ENCODE results near the gene TRAF3. TPM values are rescaled to one million over a fixed set of nuclear protein-coding genes. Genes with fewer than 3 reads are reported as not detected.

Gene TRAF3
- total RNA-seq, 4 donors from 2014 or later, result 15.9 to 24.9 (median 18.6) TPM

- peak overlapping the region; percentile 66 to 88 (median 79) for H3K27ac ChIP-seq
Observed at GRCh38 chr14:102778338-102779083, 1.3 kb downstream of the TRAF3 start.

GRCh38 chr14:102779084-102779462, 1.8 kb downstream of the TRAF3 start:
- TF ChIP-seq CTCF (IDR thresholded peaks at IDR 0.05) (no peak), POLR2A (IDR thresholded peaks at IDR 0.05) (no peak)
- DNase-seq, result no peak
- 59 to 78% methylated on average over 4 of the region's 4 CpGs for WGBS, 2 donors
- intact Hi-C loops (cut with DNase I), result loop anchor here (5.0 kb wide), 1 partner anchor 143 kb away; the partner anchor contains the start of gene AMN
- Histone ChIP-seq H3K4me3 (replicated peaks in 1 of 3) (no peak overlapping the region), H3K4me1 (peaks cover 9 to 23% of the 10 kb centered on the region in 2 donors), H3K9me3 (no peaks in the 10 kb centered on the region), H3K27me3 (no peaks in the 10 kb centered on the region), H3K36me3 (no peaks in the 10 kb centered on the region), H3K27ac (no peak overlapping the region)

More at GRCh38 chr14:102778338-102779083, 1.3 kb downstream of the TRAF3 start:
- Histone ChIP-seq H3K9me3 (no peaks in the 10 kb centered on the region), H3K36me3 (no peaks in the 10 kb centered on the region), H3K27me3 (no peaks in the 10 kb centered on the region), H3K4me3 (replicated peaks in 1 of 3) (peak overlapping the region; percentile 63 to 96 (median 70)), H3K4me1 (peaks cover 9 to 23% of the 10 kb centered on the region in 2 donors)
- 16 to 17% methylated on average over 26 to 29 of the region's 29 CpGs for WGBS, 2 donors
- intact Hi-C loops (cut with DNase I), result loop anchor here (5.0 kb wide), 1 partner anchor 144 kb away; the partner anchor contains the start of gene AMN
- TF ChIP-seq CTCF (IDR thresholded peaks at IDR 0.05) (no peak), POLR2A (IDR thresholded peaks at IDR 0.05) (no peak)
- no peak for DNase-seq

- intact Hi-C loops (cut with DNase I), result loop anchor here (5.0 kb wide), 1 partner anchor 143 kb away; the partner anchor contains the start of gene AMN
- TF ChIP-seq POLR2A (IDR thresholded peaks at IDR 0.05), result no peak
- Histone ChIP-seq H3K36me3 (no peaks in the 10 kb centered on the region), H3K4me1 (peaks cover 9 to 19% of the 10 kb centered on the region in 2 donors), H3K4me3 (replicated peaks in 1 of 3) (no peak overlapping the region), H3K27ac (no peak overlapping the region), H3K27me3 (no peaks in the 10 kb centered on the region), H3K9me3 (no peaks in the 10 kb centered on the region)
- no peak for DNase-seq
- 88 to 95% methylated on average over 13 of the region's 13 CpGs for WGBS, 2 donors
Observed at GRCh38 chr14:102779574-102780315, 2.5 kb downstream of the TRAF3 start.

- no peak overlapping the region for H3K4me3 ChIP-seq (replicated peaks in 1 of 3)
- no peaks in the 10 kb centered on the region for H3K27me3 ChIP-seq
- 92 to 97% methylated on average over 4 of the region's 4 CpGs for WGBS, 2 donors
- intact Hi-C loops (cut with DNase I), result no loop called here
- no peak for TF ChIP-seq CTCF (IDR thresholded peaks at IDR 0.05)
- TF ChIP-seq POLR2A (IDR thresholded peaks at IDR 0.05), result no peak
- no peak overlapping the region for H3K27ac ChIP-seq
- DNase-seq, result no peak
- no peaks in the 10 kb centered on the region for H3K9me3 ChIP-seq
- no peaks in the 10 kb centered on the region for H3K36me3 ChIP-seq
- H3K4me1 ChIP-seq, result peaks cover 8 to 9% of the 10 kb centered on the region in 2 donors
Observed at GRCh38 chr14:102781063-102781462, 3.8 kb downstream of the TRAF3 start.

- intact Hi-C loops (cut with DNase I), result no loop called here
- H3K4me1 ChIP-seq, result peaks cover 8 to 9% of the 10 kb centered on the region in 2 donors
- TF ChIP-seq POLR2A (IDR thresholded peaks at IDR 0.05), result no peak
- no peak for TF ChIP-seq CTCF (IDR thresholded peaks at IDR 0.05)
- H3K27ac ChIP-seq, result no peak overlapping the region
- DNase-seq, result no peak
- H3K9me3 ChIP-seq, result no peaks in the 10 kb centered on the region
- H3K36me3 ChIP-seq, result no peaks in the 10 kb centered on the region
- 94 to 95% methylated on average over 7 of the region's 7 CpGs for WGBS, 2 donors
- no peaks in the 10 kb centered on the region for H3K27me3 ChIP-seq
- H3K4me3 ChIP-seq (replicated peaks in 1 of 3), result no peak overlapping the region
Observed at GRCh38 chr14:102782974-102783373, 5.7 kb downstream of the TRAF3 start.

Data from thyroid gland (tissue), 4 donors.